Measurements from ENCODE around the gene MICAL2. TPM values are rescaled to one million over a fixed set of nuclear protein-coding genes. Genes with fewer than 3 reads are reported as not detected.

The MICAL2 gene
- polyA plus RNA-seq, 2 of the 4 experiments (the other 2 are of a cell fraction), result 39.8 to 42.1 TPM

DNA sequence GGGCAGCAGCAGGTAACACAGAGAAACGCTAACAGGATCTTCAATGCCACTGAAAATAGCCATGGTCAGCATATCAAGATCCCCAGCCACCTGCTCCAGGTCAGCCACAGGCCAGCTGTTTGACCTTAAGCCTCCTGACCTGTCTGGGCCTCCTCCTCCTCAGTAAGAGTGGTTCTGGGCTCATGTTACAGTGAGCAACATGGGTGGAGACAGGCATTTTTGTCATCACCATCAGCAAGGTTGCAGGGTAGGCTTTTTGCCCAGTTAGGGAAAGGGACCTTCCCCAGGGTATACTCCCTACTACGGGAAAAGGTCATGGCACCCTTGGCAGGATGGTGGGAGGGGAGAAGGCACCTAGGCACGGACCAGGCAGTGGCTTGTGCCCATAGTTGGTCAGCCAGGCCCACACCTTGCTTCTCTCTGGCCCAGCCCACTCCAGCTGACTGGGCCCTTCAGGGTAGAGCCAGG, 135.2 kb downstream of the MICAL2 start:
- ChIA-PET POLR2A (no interaction called here), CTCF (interaction anchor here (0.6 to 3.0 kb wide), 7 partner anchors 9 to 198 kb away, joined by 3 to 11 read pairs (median 7); no protein-coding TSS in a partner anchor)
- H3K4me3 ChIP-seq, result no peak overlapping the region
- no peak overlapping the region for H3K4me2 ChIP-seq
- no peaks in the 10 kb centered on the region for H3K9me3 ChIP-seq
- DNase-seq (ENCODE audit: low read depth in 1 of 2, low spot score in 1 of 2), result no peak
- 59% methylated on average over 3 of the region's 3 CpGs for WGBS (ENCODE audit: missing lambda C conversion rate)
- H3K27ac ChIP-seq, result no peak overlapping the region
- ATAC-seq, result peak in 1 of 2 experiments; percentile 17; a peak in 1 of 6 replicates
- H3K4me1 ChIP-seq, result peaks cover 10% of the 10 kb centered on the region; the same call in 1 of the 3 replicates
- FAIRE-seq, result no peak
- no peak for TF ChIP-seq HMGXB4 (CRISPR knock-in tag; IDR thresholded peaks at IDR 0.05; ENCODE audit: borderline replicate concordance)
- TF ChIP-seq MAFK (IDR thresholded peaks at IDR 0.05; ENCODE audit: partially characterized antibody), result peak; percentile 49

- no peaks in the 10 kb centered on the region for H3K9me3 ChIP-seq
- ChIA-PET CTCF (interaction anchor here (1.9 to 3.0 kb wide), 3 partner anchors 10 to 199 kb away, joined by 10 to 11 read pairs (median 11); no protein-coding TSS in a partner anchor), POLR2A (no interaction called here)
- H3K4me2 ChIP-seq, result no peak overlapping the region
- no peak for DNase-seq (ENCODE audit: low read depth in 1 of 2, low spot score in 1 of 2)
- TF ChIP-seq PHF8 (IDR thresholded peaks at IDR 0.05; ENCODE audit: borderline replicate concordance, low read depth) (no peak), JUNB (IDR thresholded peaks at IDR 0.05) (no peak), ATOH8 (CRISPR knock-in tag; IDR thresholded peaks at IDR 0.05; ENCODE audit: low read depth) (no peak), GATA3 (IDR thresholded peaks at IDR 0.05; ENCODE audit: borderline replicate concordance) (no peak), REST (IDR thresholded peaks at IDR 0.05) (no peak), KDM1A (IDR thresholded peaks at IDR 0.05; ENCODE audit: low read depth) (no peak), RAD21 (conservative IDR thresholded peaks at IDR 0.05 in 1 of 2, IDR thresholded peaks at IDR 0.05 in 1 of 2) (no peak), EHMT2 (IDR thresholded peaks at IDR 0.05; ENCODE audit: low read depth) (no peak), E2F6 (IDR thresholded peaks at IDR 0.05; ENCODE audit: borderline replicate concordance, low read depth) (no peak)
- ATAC-seq, result no peak
- no peak overlapping the region for H3K27ac ChIP-seq
- peaks cover 10% of the 10 kb centered on the region; the same call in 1 of the 3 replicates for H3K4me1 ChIP-seq
- no peak for FAIRE-seq
- H3K4me3 ChIP-seq, result no peak overlapping the region
- WGBS (ENCODE audit: missing lambda C conversion rate), result 98% methylated on average over 5 of the region's 5 CpGs
Observed at GRCh38 chr11:12246147-12246546, 135.8 kb downstream of the MICAL2 start.

- FAIRE-seq, result no peak
- WGBS (ENCODE audit: missing lambda C conversion rate), result 89% methylated on average over 4 of the region's 4 CpGs
- H3K4me2 ChIP-seq, result no peak overlapping the region
- CTCF ChIA-PET, result interaction anchor here (1.9 to 3.0 kb wide), 3 partner anchors 10 to 200 kb away, joined by 10 to 11 read pairs (median 11); no protein-coding TSS in a partner anchor
- peaks cover 10% of the 10 kb centered on the region; the same call in 1 of the 3 replicates for H3K4me1 ChIP-seq
- no peak for DNase-seq (ENCODE audit: low read depth in 1 of 2, low spot score in 1 of 2)
- POLR2A ChIA-PET, result no interaction called here
- no peaks in the 10 kb centered on the region for H3K9me3 ChIP-seq
- H3K4me3 ChIP-seq, result no peak overlapping the region
- no peak overlapping the region for H3K27ac ChIP-seq
- no peak for ATAC-seq
- TF ChIP-seq ZFP36 (IDR thresholded peaks at IDR 0.05; ENCODE audit: borderline replicate concordance, partially characterized antibody) (no peak), HDAC2 (IDR thresholded peaks at IDR 0.05) (no peak), CBX8 (IDR thresholded peaks at IDR 0.05) (no peak), EHMT2 (IDR thresholded peaks at IDR 0.05; ENCODE audit: low read depth) (no peak), NFE2L2 (conservative IDR thresholded peaks at IDR 0.05; ENCODE audit: low read length) (no peak), JUNB (IDR thresholded peaks at IDR 0.05) (no peak), KDM5A (IDR thresholded peaks at IDR 0.05) (no peak), GATA3 (IDR thresholded peaks at IDR 0.05; ENCODE audit: borderline replicate concordance) (no peak), MAZ (IDR thresholded peaks at IDR 0.05; ENCODE audit: borderline replicate concordance, low read depth, low read length) (no peak), PHF8 (IDR thresholded peaks at IDR 0.05; ENCODE audit: borderline replicate concordance, low read depth) (no peak), NR3C1 (IDR thresholded peaks at IDR 0.05) (no peak), CHD4 (IDR thresholded peaks at IDR 0.05; ENCODE audit: borderline replicate concordance) (no peak), RFX5 (IDR thresholded peaks at IDR 0.05) (no peak)
- TF ChIP-seq, protein P1, sequence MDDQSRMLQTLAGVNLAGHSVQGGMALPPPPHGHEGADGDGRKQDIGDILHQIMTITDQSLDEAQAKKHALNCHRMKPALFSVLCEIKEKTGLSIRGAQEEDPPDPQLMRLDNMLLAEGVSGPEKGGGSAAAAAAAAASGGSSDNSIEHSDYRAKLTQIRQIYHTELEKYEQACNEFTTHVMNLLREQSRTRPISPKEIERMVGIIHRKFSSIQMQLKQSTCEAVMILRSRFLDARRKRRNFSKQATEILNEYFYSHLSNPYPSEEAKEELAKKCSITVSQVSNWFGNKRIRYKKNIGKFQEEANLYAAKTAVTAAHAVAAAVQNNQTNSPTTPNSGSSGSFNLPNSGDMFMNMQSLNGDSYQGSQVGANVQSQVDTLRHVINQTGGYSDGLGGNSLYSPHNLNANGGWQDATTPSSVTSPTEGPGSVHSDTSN (IDR thresholded peaks at IDR 0.05), result no peak
- TF ChIP-seq, protein P2, sequence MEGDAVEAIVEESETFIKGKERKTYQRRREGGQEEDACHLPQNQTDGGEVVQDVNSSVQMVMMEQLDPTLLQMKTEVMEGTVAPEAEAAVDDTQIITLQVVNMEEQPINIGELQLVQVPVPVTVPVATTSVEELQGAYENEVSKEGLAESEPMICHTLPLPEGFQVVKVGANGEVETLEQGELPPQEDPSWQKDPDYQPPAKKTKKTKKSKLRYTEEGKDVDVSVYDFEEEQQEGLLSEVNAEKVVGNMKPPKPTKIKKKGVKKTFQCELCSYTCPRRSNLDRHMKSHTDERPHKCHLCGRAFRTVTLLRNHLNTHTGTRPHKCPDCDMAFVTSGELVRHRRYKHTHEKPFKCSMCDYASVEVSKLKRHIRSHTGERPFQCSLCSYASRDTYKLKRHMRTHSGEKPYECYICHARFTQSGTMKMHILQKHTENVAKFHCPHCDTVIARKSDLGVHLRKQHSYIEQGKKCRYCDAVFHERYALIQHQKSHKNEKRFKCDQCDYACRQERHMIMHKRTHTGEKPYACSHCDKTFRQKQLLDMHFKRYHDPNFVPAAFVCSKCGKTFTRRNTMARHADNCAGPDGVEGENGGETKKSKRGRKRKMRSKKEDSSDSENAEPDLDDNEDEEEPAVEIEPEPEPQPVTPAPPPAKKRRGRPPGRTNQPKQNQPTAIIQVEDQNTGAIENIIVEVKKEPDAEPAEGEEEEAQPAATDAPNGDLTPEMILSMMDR (IDR thresholded peaks at IDR 0.05), result no peak
Observed at GRCh38 chr11:12246989-12247388, 136.6 kb downstream of the MICAL2 start.

Measured in A549 (cell line).